NCI-H82 treated with DMSO at 0.1 percent for 48 hours (cell line): ENCODE measurements around the gene CMTM1.

Experiments
- DNase-seq: peaks from one replicate; lab custom pipeline; 2025; ENCODE audit not compliant: unreplicated experiment; lab: John Stamatoyannopoulos, UW

CMTM1 gene

DNA sequence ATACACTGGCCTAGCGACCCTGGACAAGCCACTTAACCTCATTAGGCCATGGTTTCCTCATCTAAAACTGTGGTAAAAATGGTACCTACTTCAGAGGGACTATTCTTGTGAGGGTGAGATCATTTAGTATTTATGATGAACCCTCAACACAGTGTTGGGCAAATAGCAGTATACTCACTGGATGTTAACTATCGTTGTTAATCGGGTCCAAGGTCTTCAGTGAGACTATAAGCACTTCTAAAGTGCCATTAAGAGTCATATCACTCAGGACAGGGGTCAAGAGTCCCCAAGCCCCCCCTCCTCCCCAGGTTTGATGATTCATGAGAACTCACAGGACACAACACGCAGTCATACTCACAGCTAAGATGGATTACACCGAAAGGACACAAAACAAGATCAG lies 27.3 kb upstream of the CMTM1 start:
- no peak for DNase-seq

DNA sequence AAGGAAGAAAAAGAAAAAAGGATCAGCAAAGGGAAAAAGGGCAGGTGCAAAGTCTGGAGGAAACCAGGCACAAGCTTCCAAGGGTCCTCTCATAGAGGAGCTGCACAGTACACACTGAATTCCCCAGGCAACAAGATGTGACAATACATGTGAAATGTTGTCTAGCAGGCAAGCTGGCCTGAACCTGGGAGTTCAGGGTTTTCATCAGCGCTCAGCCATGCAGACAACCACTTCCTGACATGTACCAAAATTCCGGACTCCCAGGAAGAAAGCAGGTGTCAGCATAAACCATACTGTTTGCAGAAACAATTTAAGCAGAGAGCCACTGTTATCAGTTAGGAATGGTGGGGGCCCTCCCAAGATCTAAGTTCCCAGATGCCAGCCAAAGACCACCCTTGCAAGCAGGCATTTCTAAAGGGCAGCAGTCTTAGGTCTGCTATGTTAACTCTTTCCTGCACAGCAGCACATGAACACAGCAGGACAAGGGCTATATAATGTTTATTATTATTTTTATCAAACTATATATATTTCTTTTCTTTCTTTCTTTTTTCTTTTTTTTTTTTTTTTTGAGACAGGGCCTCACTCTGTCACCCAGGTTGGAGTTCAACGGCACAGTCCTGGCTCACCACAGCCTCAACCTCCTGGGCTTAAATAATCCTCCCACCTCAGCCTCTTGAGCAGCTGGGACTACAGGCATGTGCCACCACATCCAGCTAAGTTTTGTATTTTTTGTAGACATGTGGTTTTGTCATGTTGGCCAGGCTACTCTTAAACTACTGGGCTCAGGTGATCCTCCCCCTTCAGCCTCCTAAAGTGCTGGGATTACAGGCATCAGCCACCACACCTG lies 26.4 kb upstream of the CMTM1 start:
- no peak for DNase-seq

DNA sequence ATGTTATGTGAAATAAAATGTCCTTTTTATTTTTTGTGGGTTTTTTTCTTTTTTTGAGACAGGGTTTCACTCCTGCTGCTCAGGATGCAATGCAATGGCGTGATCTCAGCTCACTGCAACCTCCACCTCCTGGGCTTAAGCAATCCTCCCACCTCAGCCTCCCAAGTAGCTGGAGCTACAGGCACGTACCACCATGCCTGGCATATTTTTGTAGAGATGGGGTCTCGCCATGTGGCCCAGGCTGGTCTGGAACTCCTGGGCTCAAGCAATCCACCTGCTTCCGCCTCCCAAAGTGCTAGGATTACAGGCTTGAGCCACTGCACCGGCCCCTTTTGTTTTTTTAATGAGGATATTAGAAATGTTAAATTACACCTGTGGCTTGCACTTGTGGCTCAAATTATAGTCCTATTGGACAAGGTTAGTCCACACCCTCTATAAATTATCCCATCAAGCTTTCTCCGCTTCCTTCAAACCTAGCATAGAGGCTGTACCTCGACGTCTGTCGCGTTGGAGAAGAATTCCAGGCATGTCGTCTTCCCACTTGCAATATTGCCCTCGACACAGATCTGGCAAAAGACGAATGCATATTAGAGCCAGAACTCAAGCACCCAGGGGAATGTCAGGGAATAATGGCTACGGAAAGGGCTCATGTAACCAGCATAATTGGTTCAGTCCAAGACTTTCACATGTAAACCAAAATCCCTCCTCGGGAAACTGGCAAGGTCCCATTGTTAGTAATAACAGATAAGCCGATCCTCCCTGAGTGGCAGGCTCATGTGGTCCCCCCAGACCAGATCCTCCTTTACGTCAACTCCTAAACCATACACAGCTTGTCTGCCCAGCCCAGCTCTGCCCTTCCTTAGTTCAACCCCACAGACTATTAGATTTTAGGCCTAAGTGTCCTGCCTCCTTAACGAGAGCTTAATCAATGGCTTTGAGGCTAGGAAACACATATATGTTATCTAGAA lies 24.6 kb upstream of the CMTM1 start:
- no peak for DNase-seq

DNA sequence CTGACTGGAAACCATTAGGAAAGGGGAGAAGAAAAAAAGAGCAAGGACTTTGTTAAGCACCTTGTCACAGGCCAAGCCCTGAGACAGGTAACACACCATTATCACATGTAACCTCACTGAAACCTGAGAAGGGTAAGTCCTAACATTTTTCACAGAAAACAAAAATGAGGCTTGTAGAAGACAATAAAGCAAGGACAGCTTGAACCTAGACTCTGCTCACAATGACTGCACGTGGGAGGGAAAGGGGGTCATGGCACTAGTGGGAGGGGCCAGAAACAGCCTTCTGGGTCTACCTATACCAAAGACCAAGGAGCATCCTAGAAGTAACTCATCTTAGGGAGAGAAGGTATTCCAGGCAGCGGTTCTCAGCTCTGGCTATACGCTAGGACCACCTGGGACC lies 23.8 kb upstream of the CMTM1 start:
- DNase-seq: no peak

DNA sequence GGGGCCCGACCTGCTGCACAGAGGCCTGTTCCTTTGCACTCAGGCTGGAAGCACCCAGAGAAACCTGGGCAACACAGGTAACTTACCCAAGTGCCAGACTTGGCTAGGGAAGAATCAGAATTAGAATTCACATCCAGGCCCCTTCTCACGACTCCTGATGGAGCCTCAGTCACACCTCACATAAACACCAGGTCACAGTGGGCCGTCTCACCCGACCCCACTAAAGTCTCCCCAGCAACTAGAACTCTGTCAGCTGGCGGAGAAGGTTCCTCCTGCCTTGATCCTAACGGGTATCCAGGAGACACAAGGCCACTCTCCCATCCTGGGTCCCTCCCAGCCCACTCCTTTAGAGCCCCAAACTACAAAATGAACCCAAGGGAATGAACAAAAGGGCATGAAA lies 22.7 kb upstream of the CMTM1 start:
- no peak for DNase-seq

DNA sequence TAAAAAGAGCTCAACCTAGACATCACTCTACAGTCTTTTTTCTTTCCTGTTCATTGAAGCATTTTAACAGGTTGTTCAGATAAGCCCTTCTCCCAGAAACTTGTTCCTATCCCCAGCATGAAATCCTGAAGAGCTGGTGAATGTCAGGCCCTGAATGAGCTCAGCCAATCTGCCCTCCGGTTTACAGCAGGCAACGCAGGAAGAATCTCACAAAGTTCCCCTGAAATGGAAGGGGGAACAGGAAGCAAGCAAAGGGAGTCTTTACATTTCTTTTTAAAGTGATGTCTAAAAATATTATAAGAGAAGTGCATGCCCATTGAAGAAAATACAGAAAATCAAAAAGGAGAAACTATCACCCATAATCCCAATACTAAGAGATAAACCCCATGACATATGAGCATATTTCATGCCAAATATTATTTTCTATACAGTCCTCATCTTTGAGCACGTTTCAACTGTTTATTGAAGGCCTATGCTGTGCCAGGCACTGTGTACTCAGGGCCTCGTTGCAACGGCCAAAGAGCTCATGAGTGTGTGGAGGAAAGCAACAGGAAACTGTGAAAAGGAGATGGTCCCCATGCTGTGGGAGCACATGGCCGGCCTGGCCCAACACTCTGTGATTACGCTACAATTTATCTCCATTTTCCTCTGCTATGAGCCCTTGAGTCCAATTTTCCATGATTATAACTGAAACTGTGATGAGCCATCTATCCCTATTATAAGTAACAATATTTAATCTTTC lies 22.1 kb upstream of the CMTM1 start:
- no peak for DNase-seq

DNA sequence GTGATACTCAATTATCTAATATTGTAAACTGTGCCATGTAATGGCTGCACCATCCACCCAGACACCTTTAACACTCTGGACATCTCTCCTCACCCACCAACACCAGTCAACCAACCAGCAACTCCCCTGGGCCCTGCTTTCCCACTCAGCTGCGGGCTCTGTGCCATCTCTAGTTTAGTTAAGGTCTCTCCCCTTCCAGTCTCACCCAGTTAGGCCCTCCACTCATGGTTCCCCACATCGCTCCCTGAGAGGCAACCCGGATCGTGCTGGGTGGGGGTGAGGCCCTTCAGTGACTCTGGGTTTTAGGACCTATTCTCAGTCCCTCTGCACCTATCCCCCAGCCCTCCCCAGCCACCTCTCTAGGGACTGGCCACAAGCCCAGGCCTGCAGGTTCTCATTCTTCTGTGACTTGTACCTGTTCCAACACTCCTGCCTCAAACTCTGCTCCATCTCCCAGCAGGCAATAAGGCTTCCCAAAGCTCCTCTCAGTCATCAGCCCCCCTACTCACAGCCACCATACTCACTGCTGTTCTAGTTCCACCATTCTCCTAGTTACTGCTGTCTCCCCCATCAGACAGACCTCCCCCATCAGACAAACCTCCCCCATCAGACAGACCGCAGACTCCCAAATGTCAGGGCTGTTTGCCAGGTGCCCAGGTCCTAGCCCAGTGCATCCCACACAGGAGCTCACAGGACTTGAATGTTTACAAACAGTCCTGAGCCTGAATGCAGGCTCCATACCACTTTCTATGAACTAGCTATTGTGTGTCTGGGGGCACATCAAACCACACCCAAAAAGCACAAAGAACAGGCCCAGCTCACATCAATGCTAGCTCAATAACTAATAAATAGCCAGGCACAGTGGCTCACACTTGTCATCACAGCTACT lies 18.9 kb upstream of the CMTM1 start:
- DNase-seq: no peak

DNA sequence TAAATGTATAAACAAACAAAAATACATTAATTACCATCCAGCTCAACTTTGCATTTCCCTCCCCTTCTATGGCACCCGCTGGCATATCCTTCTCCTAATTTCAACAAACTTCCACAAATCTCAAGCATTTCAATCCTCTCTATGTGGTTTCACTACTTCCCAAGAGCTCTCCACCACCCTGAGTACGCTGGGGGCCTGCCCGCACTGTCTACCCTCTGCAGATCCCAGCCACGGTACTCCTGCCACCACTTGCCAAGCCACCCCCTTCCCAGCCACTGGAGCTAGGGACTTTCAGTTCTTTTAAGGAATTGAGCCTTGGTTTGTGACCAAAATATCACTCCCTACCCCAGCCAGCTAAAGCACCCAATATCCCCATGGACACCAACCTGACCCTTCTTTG lies 18.2 kb upstream of the CMTM1 start:
- no peak for DNase-seq

DNA sequence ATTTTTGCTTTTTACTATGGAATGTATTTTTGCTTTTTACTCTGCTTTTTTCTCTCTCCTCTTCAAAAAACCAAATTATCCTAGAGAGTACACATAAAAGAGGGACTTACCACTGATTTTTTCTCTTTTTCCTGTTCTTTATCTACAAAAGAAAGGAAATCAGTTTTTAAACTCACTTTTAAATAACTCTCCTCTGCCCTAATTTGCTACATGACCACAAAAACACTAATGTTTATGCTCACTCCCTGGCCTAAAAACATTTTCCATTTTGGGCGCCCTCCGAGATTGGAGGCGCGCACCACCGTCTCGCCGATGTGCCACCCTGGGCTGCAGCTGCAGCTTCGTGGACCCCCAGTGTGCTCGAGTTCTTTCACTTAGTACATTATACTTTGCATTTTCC lies 17.4 kb upstream of the CMTM1 start:
- DNase-seq: no peak

DNA sequence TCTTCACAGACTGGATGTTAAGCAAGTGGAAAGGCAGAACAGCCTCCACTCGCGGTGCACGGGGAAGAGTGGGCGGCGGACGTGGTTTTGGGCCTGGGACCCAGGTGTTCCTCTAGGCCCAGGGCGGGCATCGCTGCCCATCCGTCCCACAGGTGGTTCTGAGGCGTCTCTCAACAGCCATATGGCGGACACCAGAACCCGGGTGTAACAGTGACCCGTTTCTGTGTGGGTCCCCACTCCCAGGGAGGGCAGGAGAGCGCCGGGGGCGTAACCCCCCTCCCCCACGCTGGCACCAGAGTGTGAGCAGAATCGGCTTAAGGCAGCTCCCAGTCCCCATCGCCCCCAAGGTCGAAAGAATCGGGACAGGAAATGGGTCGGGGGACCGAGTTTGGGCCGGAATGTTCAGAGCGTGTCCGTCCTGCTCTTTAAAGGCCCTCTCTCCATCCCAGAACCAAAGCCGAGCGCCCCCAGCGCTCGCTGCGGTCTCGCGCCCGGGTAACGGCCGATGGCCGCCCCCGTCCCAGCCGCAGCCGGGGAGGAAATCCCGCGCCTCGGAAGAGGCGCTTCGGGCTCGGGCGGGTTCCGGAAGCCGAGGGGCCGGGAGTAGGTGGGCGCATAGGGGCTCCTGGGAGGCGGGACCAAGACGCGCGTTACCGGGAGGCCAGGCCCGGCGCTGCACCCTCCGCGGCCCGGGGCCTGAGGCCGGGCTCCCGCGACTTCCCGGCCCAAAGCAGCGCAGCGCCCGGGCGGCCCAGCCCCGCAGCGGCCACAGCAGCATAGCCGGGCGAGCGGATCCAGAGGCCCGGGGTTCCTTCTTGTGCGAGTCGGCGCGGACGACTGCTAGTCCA lies 16.7 kb upstream of the CMTM1 start, which contains the start of gene TK2:
TSS of gene TK2 (minus strand) at position 839 of the 848 bp plus-strand sequence. CDS start at position 778, 61 bp downstream.
- no peak for DNase-seq

DNA sequence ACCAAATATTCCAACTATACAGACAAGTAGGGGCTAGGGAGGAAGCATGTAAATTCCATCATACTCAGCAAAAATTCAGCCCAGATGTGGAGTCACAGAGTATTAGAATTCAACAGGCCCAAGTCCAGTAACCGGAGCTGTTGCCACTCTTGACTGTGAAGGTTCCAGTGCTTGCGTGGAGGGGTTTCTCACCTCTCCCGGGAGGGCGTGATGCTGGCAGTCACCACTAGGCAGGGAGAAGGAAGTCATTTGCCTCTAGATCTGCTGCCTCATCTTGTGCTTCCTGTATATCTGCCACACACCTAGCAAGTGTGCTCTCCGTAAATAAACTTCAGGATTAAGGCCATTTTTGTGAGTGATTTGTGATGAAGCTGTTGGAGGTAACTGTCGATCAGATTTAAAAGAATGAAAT lies 14.9 kb upstream of the CMTM1 start:
- DNase-seq: peak; percentile 17

DNA sequence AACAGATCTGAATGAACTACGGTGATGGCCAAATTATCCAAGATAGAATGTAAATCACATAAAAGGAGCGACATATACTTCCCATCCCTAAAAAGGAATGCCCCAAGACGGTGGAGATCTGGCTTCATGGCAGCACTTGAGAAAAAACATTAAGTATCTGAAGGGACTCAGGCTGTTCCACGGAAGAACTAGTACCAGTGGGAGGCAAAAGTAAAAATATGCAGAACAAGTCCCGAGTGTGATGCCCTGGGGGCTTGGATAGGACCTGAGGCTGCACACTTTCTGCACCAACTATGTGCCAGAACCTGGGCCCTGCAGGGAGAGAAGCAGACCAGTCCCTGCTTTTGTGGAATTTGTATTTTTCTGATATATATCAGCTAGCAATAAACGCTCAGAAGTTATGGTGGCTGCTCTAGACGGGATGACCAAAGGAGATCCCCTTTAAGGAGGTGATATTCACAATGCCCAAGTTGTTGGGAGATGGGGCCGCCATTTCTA lies 14.4 kb upstream of the CMTM1 start:
- DNase-seq: no peak

DNA sequence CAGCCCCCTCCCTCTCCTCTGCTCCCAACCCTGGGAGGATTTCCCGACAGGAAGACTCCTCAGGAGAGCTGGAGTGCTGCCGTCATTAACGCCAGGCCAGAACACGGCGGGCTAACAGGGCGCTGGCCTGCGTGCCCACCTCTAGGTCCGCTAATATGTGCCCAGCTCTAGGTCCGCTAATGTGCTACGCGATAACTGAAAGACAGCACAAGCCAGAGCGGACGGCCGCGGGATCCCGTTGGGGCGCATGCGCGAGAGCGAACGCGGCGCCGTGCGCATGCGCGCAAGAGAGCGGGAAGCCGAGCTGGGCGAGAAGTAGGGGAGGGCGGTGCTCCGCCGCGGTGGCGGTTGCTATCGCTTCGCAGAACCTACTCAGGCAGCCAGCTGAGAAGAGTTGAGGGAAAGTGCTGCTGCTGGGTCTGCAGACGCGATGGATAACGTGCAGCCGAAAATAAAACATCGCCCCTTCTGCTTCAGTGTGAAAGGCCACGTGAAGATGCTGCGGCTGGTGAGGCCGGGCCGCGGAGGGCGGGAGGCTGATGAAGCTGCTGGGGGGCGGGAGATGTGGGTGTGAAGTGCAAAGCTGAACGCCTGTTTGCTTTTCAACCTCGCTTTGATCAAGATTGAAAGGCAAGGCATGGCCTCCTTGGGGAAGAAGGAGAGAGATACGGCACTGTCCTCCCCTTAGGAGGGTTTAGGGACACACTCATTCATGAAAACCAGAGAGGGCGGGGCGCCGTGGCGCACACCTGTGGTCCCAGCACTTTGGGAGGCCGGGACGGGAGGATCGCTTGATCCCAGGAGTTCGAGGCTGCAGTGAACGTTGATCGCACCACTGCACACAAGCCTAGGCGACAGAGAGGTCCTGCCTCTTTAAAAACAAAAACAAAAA lies 13.7 kb upstream of the CMTM1 start, which contains the start of gene CKLF:
TSS of gene CKLF (plus strand) at position 291 of the 892 bp plus-strand sequence. CDS start at position 431, 140 bp downstream.
- DNase-seq: peak; percentile 56

DNA sequence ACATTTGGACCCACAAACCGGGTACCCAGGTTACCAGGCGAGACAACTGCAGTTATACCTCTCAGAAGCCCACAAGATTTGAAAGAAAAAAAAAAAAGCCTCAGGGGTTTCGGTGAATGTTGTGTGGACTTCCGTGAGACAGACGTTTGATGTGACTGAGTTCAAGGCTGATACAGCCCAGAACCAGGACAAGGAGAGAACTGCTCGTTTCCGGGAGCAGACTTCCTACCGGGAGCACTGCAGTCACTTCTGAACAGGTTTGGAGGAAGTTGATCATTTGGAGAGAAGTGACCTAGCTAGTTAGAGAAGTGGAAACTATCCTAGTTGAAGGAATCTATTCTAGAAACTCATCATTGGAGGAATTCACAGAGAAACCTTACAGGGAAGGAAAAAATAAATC lies 13.0 kb upstream of the CMTM1 start:
- no peak for DNase-seq

DNA sequence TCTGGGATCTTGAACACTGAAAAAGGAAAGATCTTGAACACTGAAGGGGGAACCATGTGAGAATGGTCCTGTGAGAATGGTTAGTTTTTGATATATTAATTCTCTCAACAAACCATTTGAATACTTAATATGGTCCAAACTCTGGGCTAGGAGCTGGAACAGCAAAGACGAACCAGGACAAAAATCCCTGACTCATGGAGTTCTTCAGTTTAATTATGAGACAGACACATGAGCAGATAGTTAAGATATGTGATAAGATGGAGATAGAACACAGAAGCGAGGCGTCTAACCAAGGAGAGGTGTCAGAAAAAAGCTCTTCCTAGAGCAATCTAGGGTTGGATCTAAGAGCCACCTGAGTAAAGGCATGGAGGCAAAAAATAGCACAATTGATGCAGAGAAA lies 12.2 kb upstream of the CMTM1 start:
- no peak for DNase-seq

DNA sequence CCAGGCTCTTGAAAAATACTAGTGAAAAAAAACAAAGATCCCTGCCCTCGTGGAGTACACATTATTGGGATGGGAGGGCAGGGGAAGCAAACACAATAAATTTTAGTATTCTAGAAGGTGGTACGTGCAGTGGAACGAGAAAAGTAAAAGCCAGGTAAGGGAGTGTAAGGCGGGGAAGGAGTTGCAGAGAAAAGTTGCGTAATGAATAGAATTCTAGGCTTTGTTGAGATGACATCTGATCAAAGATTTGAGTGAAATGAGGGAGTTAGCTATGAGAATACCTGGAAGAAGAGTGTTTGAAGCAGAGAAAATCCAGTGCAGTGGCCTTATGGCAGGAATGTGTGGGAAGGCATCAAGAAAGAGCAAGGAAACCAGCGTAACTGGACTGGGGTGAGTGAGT lies 11.7 kb upstream of the CMTM1 start:
- no peak for DNase-seq

DNA sequence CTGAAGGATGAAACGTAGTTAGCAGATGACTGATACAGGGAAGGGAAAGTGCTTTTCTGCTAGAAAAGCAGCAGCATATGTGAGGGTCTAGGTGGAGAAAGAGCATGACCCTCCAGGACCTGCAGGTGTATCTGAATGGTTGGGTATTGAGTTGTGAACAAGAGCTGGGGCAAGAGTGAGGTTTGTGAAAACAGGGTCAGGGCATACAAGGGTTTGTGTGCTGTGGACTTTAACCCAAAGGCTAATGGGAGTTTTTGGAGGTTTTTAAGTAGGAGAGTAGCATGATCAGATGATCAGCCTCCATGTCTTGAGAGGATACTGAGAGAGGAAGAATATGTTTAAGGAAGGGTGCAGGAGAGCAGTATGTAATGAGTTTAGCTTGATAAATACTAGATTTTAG lies 6.1 kb upstream of the CMTM1 start:
- DNase-seq: no peak
